Nephron progenitor cell (in vitro differentiated cells): ENCODE results near the gene FGA.
"Not testable (repeated sequence)": the region's sequence is repeated elsewhere in the genome, so short reads cannot be mapped to it uniquely, and the experiment has no call there.

Experiments
- DNase-seq: peaks from one replicate; pipeline ENCODE4 v3.0.0; 2021
- H3K27ac Mint-ChIP-seq: 2 replicates; pipeline ENCODE4 v1.8.0; 2021; ENCODE audit warnings: mild to moderate bottlenecking, moderate library complexity, mixed read lengths
- H3K27me3 Mint-ChIP-seq: 2 replicates; pipeline ENCODE4 v1.8.0; 2021; ENCODE audit warnings: mild to moderate bottlenecking, low read depth, mixed read lengths; ENCODE audit not compliant: poor library complexity
- H3K36me3 Mint-ChIP-seq: 2 replicates; pipeline ENCODE4 v1.8.0; 2021; ENCODE audit warnings: low read depth, mixed read lengths
- H3K4me1 Mint-ChIP-seq: 2 replicates; pipeline ENCODE4 v1.8.0; 2021; ENCODE audit warnings: mixed read lengths
- H3K4me3 Mint-ChIP-seq: 2 replicates; pipeline ENCODE4 v1.8.0; 2021; ENCODE audit warnings: mild to moderate bottlenecking, moderate library complexity, mixed read lengths
- H3K9me3 Mint-ChIP-seq: 2 replicates; pipeline ENCODE4 v1.8.0; 2021; ENCODE audit warnings: mild to moderate bottlenecking, moderate library complexity, mixed read lengths
- CTCF ChIP-seq: fragments of 200-600 bp; sonication (generic); IDR thresholded peaks from 2 replicates; pipeline ENCODE4 v1.5.0; 2021; ENCODE audit warnings: antibody characterized with exemption

The FGA gene

GRCh38 chr4:154604696-154605200 is 14.2 kb upstream of the FGA start:
- DNase-seq, result no peak
- no peaks in the 10 kb centered on the region for H3K4me1 Mint-ChIP-seq
- H3K27me3 Mint-ChIP-seq, result peaks cover 13% of the 10 kb centered on the region
- H3K36me3 Mint-ChIP-seq, result no peaks in the 10 kb centered on the region
- no peaks in the 10 kb centered on the region for H3K9me3 Mint-ChIP-seq
- no peak for TF ChIP-seq CTCF
- no peak overlapping the region for H3K27ac Mint-ChIP-seq
- no peak overlapping the region for H3K4me3 Mint-ChIP-seq

GRCh38 chr4:154603033-154603943 is 12.7 kb upstream of the FGA start:
- Mint-ChIP-seq H3K9me3 (no peaks in the 10 kb centered on the region), H3K4me3 (no peak overlapping the region), H3K27ac (no peak overlapping the region), H3K4me1 (no peaks in the 10 kb centered on the region), H3K27me3 (peaks cover 13% of the 10 kb centered on the region), H3K36me3 (no peaks in the 10 kb centered on the region)
- no peak for TF ChIP-seq CTCF
- DNase-seq, result no peak

DNA sequence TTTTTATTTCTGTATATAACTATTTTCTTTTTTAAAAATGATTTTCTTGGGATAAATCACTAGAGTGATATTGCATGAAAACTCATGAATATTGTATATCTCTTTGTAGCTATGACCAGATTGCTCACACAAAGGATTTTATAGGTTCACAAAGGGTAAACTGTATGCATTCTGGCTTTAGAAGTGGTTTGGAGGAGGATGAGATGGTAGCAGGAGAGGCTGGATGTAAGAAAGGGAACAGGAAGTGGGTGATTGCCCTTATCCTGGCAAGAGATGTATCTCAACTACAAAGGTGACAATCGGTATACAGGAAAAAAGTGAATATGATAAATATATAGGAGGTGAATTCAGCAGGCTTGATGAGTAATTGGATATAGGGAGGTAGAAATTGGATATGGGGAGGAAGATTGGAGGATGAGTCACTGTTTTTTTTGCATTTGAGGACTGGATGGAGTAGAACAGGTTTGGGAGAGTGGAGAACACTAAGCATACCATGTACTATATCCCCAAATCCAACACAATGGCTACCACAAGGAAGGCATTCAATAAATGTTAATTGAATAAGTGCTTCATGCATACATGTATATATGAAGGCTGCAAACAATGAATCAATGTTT is 12.0 kb upstream of the FGA start:
- Mint-ChIP-seq H3K27me3 (peaks cover 16% of the 10 kb centered on the region), H3K4me3 (no peak overlapping the region), H3K36me3 (no peaks in the 10 kb centered on the region), H3K9me3 (no peaks in the 10 kb centered on the region), H3K4me1 (no peaks in the 10 kb centered on the region), H3K27ac (no peak overlapping the region)
- no peak for TF ChIP-seq CTCF
- DNase-seq, result no peak

DNA sequence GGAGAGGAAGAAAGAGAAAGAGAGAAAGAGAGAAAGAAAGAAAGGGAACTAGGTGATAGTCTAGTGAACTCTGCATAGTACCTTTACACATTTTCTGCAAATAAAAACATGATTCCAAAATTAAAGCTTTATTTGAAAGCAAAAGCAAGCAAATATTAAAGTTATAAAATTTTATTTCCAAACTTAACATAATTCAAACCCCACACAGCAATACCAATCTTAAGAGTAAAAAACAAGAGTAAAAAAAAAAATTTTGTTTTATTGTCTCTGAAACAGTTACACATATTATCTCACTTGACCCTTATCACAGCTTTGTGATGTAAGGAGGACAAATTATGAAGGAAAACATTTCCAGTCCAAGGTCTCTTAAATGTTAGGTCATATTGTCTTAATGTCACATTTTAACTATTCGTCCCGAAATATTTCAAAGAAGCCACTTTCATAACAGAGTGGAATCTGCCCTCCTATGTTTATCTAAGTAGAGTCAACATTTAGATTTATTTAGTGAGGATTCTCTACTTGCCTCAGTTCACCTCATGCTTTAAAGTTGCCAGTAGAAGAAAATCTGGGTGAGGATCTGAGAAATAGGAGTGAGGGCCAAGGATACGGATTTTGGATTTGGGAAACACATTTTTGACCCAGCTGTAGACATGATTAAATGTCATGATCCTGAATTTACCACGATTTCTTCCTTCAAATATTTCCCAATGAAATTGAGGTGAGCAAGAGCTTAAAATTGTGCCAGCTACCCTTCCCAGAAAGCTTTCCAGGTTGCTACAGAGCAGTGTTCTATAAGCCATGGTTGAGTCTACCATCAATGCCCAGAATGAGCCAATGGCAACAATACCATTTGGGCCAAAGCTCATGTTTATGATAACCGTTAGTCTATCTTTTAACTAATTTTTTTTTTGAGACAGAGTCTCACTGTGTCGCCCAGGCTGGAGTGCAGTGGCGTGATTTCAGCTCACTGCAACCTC is 7.5 kb upstream of the FGA start:
- H3K27me3 Mint-ChIP-seq, result peaks cover 6% of the 10 kb centered on the region
- no peaks in the 10 kb centered on the region for H3K4me1 Mint-ChIP-seq
- no peak for DNase-seq
- TF ChIP-seq CTCF, result no peak
- H3K9me3 Mint-ChIP-seq, result no peaks in the 10 kb centered on the region
- no peaks in the 10 kb centered on the region for H3K36me3 Mint-ChIP-seq
- H3K27ac Mint-ChIP-seq, result no peak overlapping the region
- H3K4me3 Mint-ChIP-seq, result no peak overlapping the region

- H3K36me3 Mint-ChIP-seq, H3K27ac Mint-ChIP-seq, DNase-seq, H3K9me3 Mint-ChIP-seq, H3K27me3 Mint-ChIP-seq, H3K4me1 Mint-ChIP-seq, H3K4me3 Mint-ChIP-seq: not testable (repeated sequence)
Observed at GRCh38 chr4:154597281-154597680, 6.7 kb upstream of the FGA start.

DNA sequence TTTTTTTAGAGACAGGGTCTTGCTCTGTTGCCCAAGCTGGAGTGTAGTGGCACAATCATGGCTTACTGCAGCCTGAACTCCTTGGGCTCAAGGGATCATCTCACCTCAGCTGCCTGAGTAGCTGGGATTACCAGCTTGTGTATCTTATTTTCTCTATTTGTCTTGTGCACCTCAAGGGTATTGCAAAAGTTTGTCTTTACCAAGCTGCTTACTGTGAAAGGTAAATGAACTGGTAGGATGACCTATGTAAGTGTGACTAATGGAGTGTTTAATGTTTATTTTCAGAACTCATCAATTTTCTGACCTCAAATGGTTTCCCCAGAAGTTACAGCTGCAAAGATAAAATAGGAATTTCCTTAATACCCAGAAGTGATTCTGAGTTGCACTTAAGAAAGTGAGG is 5.3 kb upstream of the FGA start:
- Mint-ChIP-seq H3K4me3 (no peak overlapping the region), H3K27ac (no peak overlapping the region), H3K27me3 (peaks cover 4% of the 10 kb centered on the region), H3K4me1 (no peaks in the 10 kb centered on the region), H3K9me3 (no peaks in the 10 kb centered on the region), H3K36me3 (no peaks in the 10 kb centered on the region)
- no peak for DNase-seq
- TF ChIP-seq CTCF, result no peak

GRCh38 chr4:154594343-154594742 is 3.8 kb upstream of the FGA start:
- not testable (repeated sequence) for H3K36me3 Mint-ChIP-seq, H3K27ac Mint-ChIP-seq, H3K4me3 Mint-ChIP-seq, H3K27me3 Mint-ChIP-seq, DNase-seq, H3K9me3 Mint-ChIP-seq
- peaks cover 14% of the 10 kb centered on the region for H3K4me1 Mint-ChIP-seq
